A549 treated with Hydrocortisone at 1 μM for 4 hours (cell line): ENCODE results near the gene SLC4A1. TPM values are rescaled to one million over a fixed set of nuclear protein-coding genes. Genes with fewer than 3 reads are reported as not detected.

Experiments used
- total RNA-seq: library from RNA; stranded (reverse); fragments of 200-300 nt; extraction: Qiagen RNA extraction; gene quantifications from 5 replicates; pipeline ENCODE4 v1.2.3, GENCODE V29; 2022

Gene SLC4A1
- not detected in 5 replicates for total RNA-seq

DNA sequence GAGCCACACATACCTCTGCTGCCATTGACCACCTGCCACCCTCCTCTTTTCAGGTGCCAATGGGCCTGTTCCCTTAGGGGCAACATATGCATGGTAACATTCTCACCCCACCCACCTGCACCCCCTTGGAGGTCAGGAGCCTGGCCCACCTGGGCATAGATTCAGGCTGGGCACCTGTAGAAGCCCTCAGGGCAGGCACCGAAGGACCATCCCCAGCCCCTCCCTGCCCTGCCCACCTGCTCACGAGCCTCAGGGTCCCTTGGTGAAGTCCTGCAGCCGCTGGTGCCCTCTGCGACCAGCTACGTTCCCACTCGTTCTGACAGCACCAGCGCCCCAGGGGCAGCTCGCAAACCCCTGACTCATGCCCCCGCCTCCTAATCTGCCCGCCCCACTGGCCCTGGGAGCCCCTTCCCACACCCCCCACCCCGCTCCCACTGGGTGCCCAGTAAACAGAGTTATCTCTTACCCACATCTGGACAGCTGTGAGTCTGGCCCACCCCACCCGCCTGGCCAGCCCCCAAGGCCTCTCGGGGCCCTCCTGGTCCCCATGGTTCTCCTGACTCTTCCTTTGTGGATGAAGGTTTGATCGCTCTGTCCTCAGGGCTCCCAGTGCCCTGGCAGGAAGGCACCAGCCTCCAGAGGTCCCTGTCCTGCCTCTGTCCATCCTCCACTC lies at the start of gene SLC4A1:
SLC4A1 (minus strand) TSS at position 318 of the 673 bp plus-strand sequence. CDS start 5,269 bp downstream, outside the sequence.

DNA sequence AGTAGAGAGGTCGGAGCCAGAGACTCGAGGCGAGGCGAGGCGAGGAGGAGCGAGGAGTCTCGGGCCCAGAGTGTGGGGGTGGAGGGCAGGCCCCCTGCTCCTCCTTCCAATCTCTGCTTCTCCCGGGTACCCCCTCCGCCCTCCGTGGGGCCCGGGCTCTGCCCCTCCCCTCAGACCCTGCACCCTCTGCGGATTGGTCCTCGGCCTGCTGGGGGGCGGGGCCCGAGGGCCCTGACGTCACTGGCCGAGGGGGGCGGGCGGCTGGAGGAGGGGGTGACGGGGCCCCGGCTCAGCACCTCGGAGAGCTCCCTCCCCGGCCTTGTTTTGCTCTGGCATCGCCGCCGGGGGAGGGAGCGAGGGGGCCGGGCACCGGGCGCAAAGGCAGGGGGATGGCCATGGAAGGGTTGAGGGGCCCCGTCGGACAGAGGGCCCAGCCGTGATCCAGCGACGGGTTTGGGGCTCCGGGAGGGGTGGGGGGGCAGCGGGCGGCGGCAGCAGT lies 40.4 kb upstream of the SLC4A1 start, which contains the start of gene RUNDC3A:
RUNDC3A (plus strand) TSS at position 282 of the 499 bp plus-strand sequence. CDS start 232 bp downstream, outside the sequence.

GRCh38 chr17:44219616-44220212 lies 48.2 kb downstream of the SLC4A1 start, which contains the start of gene UBTF:
TSS of gene UBTF (minus strand) at chr17:44219675. CDS start at chr17:44218229, 1,446 bp downstream.

GRCh38 chr17:44199553-44200477 lies 68.1 kb downstream of the SLC4A1 start, which contains the start of gene ATXN7L3:
TSS of gene ATXN7L3 (minus strand) at chr17:44199884. CDS start at chr17:44198070, 1,814 bp downstream.

Other genes with a start within 250 kb of the SLC4A1 start
- 46.9 to 53.4 TPM (median 50.5 TPM) in 5 replicates for gene LSM12, start 201.5 kb downstream of the SLC4A1 start, total RNA-seq
- gene G6PC3, start 197.4 kb downstream of the SLC4A1 start, total RNA-seq, result 121 to 161 TPM (median 158 TPM) in 5 replicates
- 13.1 to 15.3 TPM (median 15.1 TPM) in 5 replicates for gene HDAC5, start 144.5 kb downstream of the SLC4A1 start, total RNA-seq
- gene HROB, start 126.2 kb downstream of the SLC4A1 start, total RNA-seq, result 9.7 to 11.4 TPM (median 10.5 TPM) in 5 replicates
- gene ASB16, start 97.4 kb downstream of the SLC4A1 start, total RNA-seq, result 0.07 to 0.13 TPM (median 0.12 TPM) in 3 of 5 replicates, not detected in the others
- gene TMUB2, start 81.2 kb downstream of the SLC4A1 start, total RNA-seq, result 40.1 to 44.4 TPM (median 41.7 TPM) in 5 replicates
- gene ATXN7L3, start 68.3 kb downstream of the SLC4A1 start, total RNA-seq, result 60.4 to 70.2 TPM (median 65.6 TPM) in 5 replicates
- 86.3 to 105 TPM (median 89.9 TPM) in 5 replicates for gene UBTF, start 48.5 kb downstream of the SLC4A1 start, total RNA-seq
- 0.48 to 1.2 TPM (median 0.81 TPM) in 5 replicates for gene RUNDC3A, start 40.5 kb upstream of the SLC4A1 start, total RNA-seq
- 156 to 206 TPM (median 192 TPM) in 5 replicates for gene SLC25A39, start 56.7 kb upstream of the SLC4A1 start, total RNA-seq
- gene GRN, start 77.2 kb upstream of the SLC4A1 start, total RNA-seq, result 211 to 248 TPM (median 223 TPM) in 5 replicates
- gene FAM171A2, start 95.7 kb upstream of the SLC4A1 start, total RNA-seq, result 2.3 to 4.3 TPM (median 3.0 TPM) in 5 replicates
- gene ITGA2B, start 121.5 kb upstream of the SLC4A1 start, total RNA-seq, result 1.2 to 1.9 TPM (median 1.6 TPM) in 5 replicates
- gene GPATCH8, start 235.3 kb upstream of the SLC4A1 start, total RNA-seq, result 16.0 to 26.4 TPM (median 21.7 TPM) in 5 replicates